HepG2 (cell line): ENCODE results near the gene KIF24. TPM values are rescaled to one million over a fixed set of nuclear protein-coding genes. Genes with fewer than 3 reads are reported as not detected.
A peak's percentile ranks its signal among the peaks of the same experiment; 100 is the strongest.
"Not testable (repeated sequence)": the region's sequence is repeated elsewhere in the genome, so short reads cannot be mapped to it uniquely, and the experiment has no call there.

ENCODE experiments used
- ATAC-seq: fragments of 200-7000 bp; cut with Tn5 transposase; 3 replicates; pipeline ENCODE4 v1.9.1; 2020; ENCODE audit warnings: mild to moderate bottlenecking, moderate library complexity
- BruUV-seq: library from RNA; stranded (reverse); fragments of 400-500 nt; replicated peaks from 2 replicates; lab custom pipeline; 2021; lab: Mats Ljungman, UMichigan
- CTCF ChIA-PET: fragments of 300-600 bp; formaldehyde crosslinking; extraction: SDS; loops from one replicate; lab custom pipeline; 2021; ENCODE audit warnings: low total read pairs, inconsistent platforms, low intra/inter-chr PET ratio; lab: Yijun Ruan, JAX
- POLR2A ChIA-PET: fragments of 350-600 bp; sonication (Branson Sonifier 250); formaldehyde crosslinking; loops from one replicate; lab custom pipeline; 2020; ENCODE audit warnings: antibody characterized with exemption, inconsistent platforms; lab: Yijun Ruan, JAX
- DNase-seq: peaks from one replicate; pipeline ENCODE4 v3.0.0-alpha.2; 2015; ENCODE audit warnings: low spot score
- FAIRE-seq: peaks from 3 replicates; lab custom pipeline; 2011; peaks lifted over from hg19 to GRCh38; lab: Jason Lieb, UNC
- H2AFZ ChIP-seq: one replicate; pipeline ENCODE4 v1.6.1; 2011; ENCODE audit warnings: low read length, inconsistent platforms
- H3K27ac ChIP-seq: fragments of 300-600 bp; 3 replicates; pipeline ENCODE4 v1.8.0; 2011; ENCODE audit warnings: mixed run types, mild to moderate bottlenecking, mixed read lengths, low read length, inconsistent platforms; ENCODE audit not compliant: insufficient read depth; ENCODE audit errors: extremely low read length
- H3K27me3 ChIP-seq, 2 experiments: fragments of 200-600 bp in 1 of 2; 2 replicates in 1 of 2; 3 replicates in 1 of 2; pipeline versions ENCODE4 v1.6.0 to v1.8.0; 2011; ENCODE audit warnings: low read length in 2 of 2, mild to moderate bottlenecking in 2 of 2, moderate library complexity in 2 of 2, inconsistent platforms in 1 of 2; ENCODE audit not compliant: insufficient read depth in 2 of 2, control insufficient read depth in 1 of 2
- H3K36me3 ChIP-seq, 2 experiments: fragments of 200-600 bp in 1 of 2; replicated peaks in 1 of 2; 2 replicates in 1 of 2; 3 replicates in 1 of 2; pipeline versions ENCODE4 v1.5.1 to v1.8.0; 2011; ENCODE audit warnings: low read length in 2 of 2, inconsistent platforms in 1 of 2; ENCODE audit not compliant: insufficient read depth in 2 of 2, control insufficient read depth in 1 of 2
- H3K4me1 ChIP-seq: 2 replicates; pipeline ENCODE4 v1.5.1; 2012; ENCODE audit warnings: low read length, inconsistent platforms; ENCODE audit not compliant: insufficient read depth
- H3K4me2 ChIP-seq: 2 replicates; pipeline ENCODE4 v1.6.0; 2011; ENCODE audit warnings: low read depth, low read length, inconsistent platforms
- H3K4me3 ChIP-seq, 3 experiments: fragments of 200-600 bp in 1 of 3; sonication (generic), shearing (Covaris generic) in 1 of 3; replicated peaks in 1 of 3; 2 replicates each; pipeline ENCODE4 v1.5.1; 2011 to 2016; ENCODE audit warnings: low read length in 3 of 3, inconsistent platforms in 2 of 3, low read depth in 2 of 3, mild to moderate bottlenecking in 2 of 3, control low read depth in 1 of 3, mixed read lengths in 1 of 3; ENCODE audit not compliant: insufficient read depth in 1 of 3
- H3K79me2 ChIP-seq: one replicate; pipeline ENCODE4 v1.6.1; 2011; ENCODE audit warnings: low read length, inconsistent platforms; ENCODE audit not compliant: insufficient read depth
- H3K9ac ChIP-seq: 2 replicates; pipeline ENCODE4 v1.6.0; 2011; ENCODE audit warnings: mild to moderate bottlenecking, low read depth, low read length, inconsistent platforms; ENCODE audit not compliant: insufficient read depth
- H3K9me3 ChIP-seq: 2 replicates; pipeline ENCODE4 v1.5.1; 2012; ENCODE audit warnings: mild to moderate bottlenecking, low read length
- H4K20me1 ChIP-seq: 2 replicates; pipeline ENCODE4 v1.6.0; 2011; ENCODE audit warnings: inconsistent platforms, mild to moderate bottlenecking, low read length, moderate library complexity; ENCODE audit not compliant: insufficient read depth
- ZNF746 ChIP-seq: sonication (generic); formaldehyde crosslinking; IDR thresholded peaks from 2 replicates; pipeline ENCODE4 v1.8.0; 2022; ENCODE audit warnings: mild to moderate bottlenecking, missing genetic modification reagents
- WGBS: methylation state at CpG from one replicate; pipeline ENCODE4 v1.1.6; 2017; ENCODE audit warnings: low lambda C conversion rate; 5-methylcytosine and 5-hydroxymethylcytosine counted together
- in situ Hi-C: cut with HindIII; loops from 2 replicates; pipeline ENCODE4 v1.10.0; 2017; ENCODE audit warnings: low pct_unique_long_range_greater_than_20kb; ENCODE audit not compliant: extremely low pct_ligation_motif_present
- intact Hi-C: fragments of 100-400 bp; cut with micrococcal nuclease; formaldehyde crosslinking; loops from one replicate; pipeline ENCODE4 v1.10.0; 2022; ENCODE audit not compliant: unreplicated experiment
- polyA plus RNA-seq, 8 experiments: library from polyadenylated mRNA; depleted of rRNA in 3 of 8; stranded (reverse) in 7 of 8; unstranded in 1 of 8; fragments of >200 nt; fragmentation: Illumina TruSeq in 4 of 8; extraction: Trizol in 4 of 8; gene quantifications; 2 replicates each; pipeline versions ENCODE4 v1.2.1 to v1.2.3, GENCODE V29; 2011 to 2016; ENCODE audit warnings: low read depth in 4 of 8, missing spikeins in 1 of 8, mixed read lengths in 1 of 8; ENCODE audit not compliant: insufficient read depth in 1 of 8
- total RNA-seq, 5 experiments: library from RNA; depleted of rRNA; stranded (reverse); fragments of >200 nt; fragmentation: Illumina TruSeq; extraction: Trizol; gene quantifications; 2 replicates each; pipeline ENCODE4 v1.2.3, GENCODE V29; 2016; ENCODE audit warnings: low read depth in 1 of 5
- TF ChIP-seq, protein P1 (sequence below): sonication (generic); formaldehyde crosslinking; IDR thresholded peaks from 2 replicates; pipeline ENCODE4 v1.5.0; 2020; ENCODE audit warnings: mild to moderate bottlenecking, missing genetic modification reagents
- TF ChIP-seq, protein P2 (sequence below): sonication (generic); formaldehyde crosslinking; IDR thresholded peaks from 2 replicates; pipeline ENCODE4 v1.9.0; 2022; ENCODE audit warnings: missing genetic modification reagents, mild to moderate bottlenecking, borderline replicate concordance

The KIF24 gene
- total and polyA plus RNA-seq, 2 of the 13 experiments (the other 11 are each of a cell fraction or from before 2014, with no cell fraction given): 1.1 to 3.0 TPM

DNA sequence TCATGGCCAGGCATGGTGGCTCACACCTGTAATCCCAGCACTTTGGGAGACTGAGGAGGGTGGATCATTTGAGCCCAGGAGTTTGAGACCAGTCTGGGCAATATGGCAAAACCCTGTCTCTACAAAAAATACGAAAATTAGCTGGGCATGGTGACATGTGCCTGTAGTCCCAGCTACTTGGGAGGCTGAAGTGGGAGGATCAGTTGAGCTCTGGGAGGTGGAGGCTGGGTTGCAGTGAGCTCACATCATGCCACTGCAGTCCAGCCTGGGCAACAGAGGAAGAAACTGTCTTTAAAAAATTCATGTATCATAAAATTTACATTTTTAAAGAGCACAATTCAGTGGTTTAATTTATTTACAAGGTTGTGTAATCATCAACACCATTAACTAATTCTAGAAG lies 23.9 kb upstream of the KIF24 start:
- POLR2A ChIA-PET: interaction anchor here (0.8 to 3.0 kb wide), 4 partner anchors 9 to 174 kb away, joined by 4 to 70 read pairs (median 11); partner anchors contain the start of genes MYORG and UBAP1
- TF ChIP-seq, protein P1, sequence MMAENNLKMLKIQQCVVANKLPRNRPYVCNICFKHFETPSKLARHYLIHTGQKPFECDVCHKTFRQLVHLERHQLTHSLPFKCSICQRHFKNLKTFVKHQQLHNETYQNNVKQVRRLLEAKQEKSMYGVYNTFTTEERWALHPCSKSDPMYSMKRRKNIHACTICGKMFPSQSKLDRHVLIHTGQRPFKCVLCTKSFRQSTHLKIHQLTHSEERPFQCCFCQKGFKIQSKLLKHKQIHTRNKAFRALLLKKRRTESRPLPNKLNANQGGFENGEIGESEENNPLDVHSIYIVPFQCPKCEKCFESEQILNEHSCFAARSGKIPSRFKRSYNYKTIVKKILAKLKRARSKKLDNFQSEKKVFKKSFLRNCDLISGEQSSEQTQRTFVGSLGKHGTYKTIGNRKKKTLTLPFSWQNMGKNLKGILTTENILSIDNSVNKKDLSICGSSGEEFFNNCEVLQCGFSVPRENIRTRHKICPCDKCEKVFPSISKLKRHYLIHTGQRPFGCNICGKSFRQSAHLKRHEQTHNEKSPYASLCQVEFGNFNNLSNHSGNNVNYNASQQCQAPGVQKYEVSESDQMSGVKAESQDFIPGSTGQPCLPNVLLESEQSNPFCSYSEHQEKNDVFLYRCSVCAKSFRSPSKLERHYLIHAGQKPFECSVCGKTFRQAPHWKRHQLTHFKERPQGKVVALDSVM (CRISPR knock-in tag): peak; percentile 93
- 0 out of 2 replicates have a peak, but pooled peaks have one; percentile 19 for TF ChIP-seq ZNF746 (CRISPR knock-in tag)
- TF ChIP-seq, protein P2, sequence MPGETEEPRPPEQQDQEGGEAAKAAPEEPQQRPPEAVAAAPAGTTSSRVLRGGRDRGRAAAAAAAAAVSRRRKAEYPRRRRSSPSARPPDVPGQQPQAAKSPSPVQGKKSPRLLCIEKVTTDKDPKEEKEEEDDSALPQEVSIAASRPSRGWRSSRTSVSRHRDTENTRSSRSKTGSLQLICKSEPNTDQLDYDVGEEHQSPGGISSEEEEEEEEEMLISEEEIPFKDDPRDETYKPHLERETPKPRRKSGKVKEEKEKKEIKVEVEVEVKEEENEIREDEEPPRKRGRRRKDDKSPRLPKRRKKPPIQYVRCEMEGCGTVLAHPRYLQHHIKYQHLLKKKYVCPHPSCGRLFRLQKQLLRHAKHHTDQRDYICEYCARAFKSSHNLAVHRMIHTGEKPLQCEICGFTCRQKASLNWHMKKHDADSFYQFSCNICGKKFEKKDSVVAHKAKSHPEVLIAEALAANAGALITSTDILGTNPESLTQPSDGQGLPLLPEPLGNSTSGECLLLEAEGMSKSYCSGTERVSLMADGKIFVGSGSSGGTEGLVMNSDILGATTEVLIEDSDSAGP (CRISPR knock-in tag): 0 out of 2 replicates have a peak, but pooled peaks have one; percentile 21
- TF ChIP-seq, all 625 proteins: peak for 3; not testable (repeated sequence) for 622
- in situ Hi-C loops, BruUV-seq, H3K36me3 ChIP-seq, H3K79me2 ChIP-seq, ATAC-seq, H4K20me1 ChIP-seq, CTCF ChIA-PET, FAIRE-seq, DNase-seq, H3K27me3 ChIP-seq, H2AFZ ChIP-seq: not testable (repeated sequence)
- peaks cover 54% of the 10 kb centered on the region for H3K4me1 ChIP-seq
- intact Hi-C loops: loop anchor here (1.0 kb wide), 2 partner anchors 19 to 24 kb away; no protein-coding TSS in a partner anchor
- H3K27ac ChIP-seq: peak overlapping the region; percentile 95
- H3K4me3 ChIP-seq: peak overlapping the region in 1 of 3 experiments; percentile 64; a peak in 1 of 6 replicates
- H3K9ac ChIP-seq: peak overlapping the region; percentile 76
- peaks cover 11% of the 10 kb centered on the region for H3K9me3 ChIP-seq
- H3K4me2 ChIP-seq: peak overlapping the region; percentile 78
- 75% methylated on average over 1 of the region's 1 CpG for WGBS
